Osteocyte (in vitro differentiated cells): ENCODE measurements around the gene DNER. TPM values are rescaled to one million over a fixed set of nuclear protein-coding genes. Genes with fewer than 3 reads are reported as not detected.

Source experiments
- DNase-seq: peaks from one replicate; pipeline ENCODE4 v3.0.0; 2021; ENCODE audit warnings: mixed read lengths; ENCODE audit not compliant: unreplicated experiment; ENCODE audit errors: extremely low spot score
- H3K27ac Mint-ChIP-seq: one replicate; pipeline ENCODE4 v1.8.0; 2021; ENCODE audit warnings: mild to moderate bottlenecking, mixed read lengths; ENCODE audit not compliant: unreplicated experiment
- H3K27me3 Mint-ChIP-seq: one replicate; pipeline ENCODE4 v1.8.0; 2021; ENCODE audit warnings: mixed read lengths; ENCODE audit not compliant: unreplicated experiment
- H3K36me3 Mint-ChIP-seq: one replicate; pipeline ENCODE4 v1.8.0; 2021; ENCODE audit warnings: mixed read lengths; ENCODE audit not compliant: unreplicated experiment
- H3K4me1 Mint-ChIP-seq: one replicate; pipeline ENCODE4 v1.8.0; 2021; ENCODE audit warnings: mixed read lengths; ENCODE audit not compliant: unreplicated experiment
- H3K4me3 Mint-ChIP-seq: one replicate; pipeline ENCODE4 v1.8.0; 2021; ENCODE audit warnings: mild to moderate bottlenecking, moderate library complexity, mixed read lengths; ENCODE audit not compliant: unreplicated experiment
- H3K9me3 Mint-ChIP-seq: one replicate; pipeline ENCODE4 v1.8.0; 2021; ENCODE audit warnings: mixed read lengths; ENCODE audit not compliant: unreplicated experiment
- total RNA-seq: library from RNA; stranded (reverse); gene quantifications from 2 replicates; pipeline ENCODE4 v1.2.1, GENCODE V29; 2021
- TF ChIP-seq, protein P1 (sequence below): fragments of 200-600 bp; sonication (generic); IDR thresholded peaks from 2 replicates; pipeline ENCODE4 v1.5.0; 2021; ENCODE audit warnings: antibody characterized with exemption, mild to moderate bottlenecking, moderate library complexity

DNER gene
- total RNA-seq, 1 donor from 2014 or later, result 0.19 TPM

DNA sequence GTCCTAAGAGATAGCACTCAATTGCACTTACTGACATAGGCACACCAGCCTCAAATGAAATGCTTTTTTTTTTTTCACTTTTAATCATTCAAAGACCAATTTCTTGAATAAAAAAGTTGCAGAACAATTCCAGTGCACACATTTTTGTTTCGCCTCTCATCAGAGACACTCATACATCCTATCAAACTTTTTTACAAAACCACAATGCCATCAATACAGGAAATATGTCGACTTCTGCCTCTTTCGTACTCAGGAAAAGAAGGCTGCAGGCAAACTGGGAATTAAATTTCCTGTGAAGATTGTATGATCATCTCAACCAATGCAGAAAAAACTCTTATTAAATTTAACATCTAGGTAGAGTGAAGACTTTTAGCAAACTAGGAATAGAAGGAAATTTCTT is 112.4 kb downstream of the DNER start:
- Mint-ChIP-seq H3K9me3 (no peaks in the 10 kb centered on the region), H3K27me3 (no peaks in the 10 kb centered on the region), H3K4me3 (no peak overlapping the region), H3K4me1 (no peaks in the 10 kb centered on the region), H3K36me3 (no peaks in the 10 kb centered on the region), H3K27ac (no peak overlapping the region)
- no peak for DNase-seq
- TF ChIP-seq, protein P1, sequence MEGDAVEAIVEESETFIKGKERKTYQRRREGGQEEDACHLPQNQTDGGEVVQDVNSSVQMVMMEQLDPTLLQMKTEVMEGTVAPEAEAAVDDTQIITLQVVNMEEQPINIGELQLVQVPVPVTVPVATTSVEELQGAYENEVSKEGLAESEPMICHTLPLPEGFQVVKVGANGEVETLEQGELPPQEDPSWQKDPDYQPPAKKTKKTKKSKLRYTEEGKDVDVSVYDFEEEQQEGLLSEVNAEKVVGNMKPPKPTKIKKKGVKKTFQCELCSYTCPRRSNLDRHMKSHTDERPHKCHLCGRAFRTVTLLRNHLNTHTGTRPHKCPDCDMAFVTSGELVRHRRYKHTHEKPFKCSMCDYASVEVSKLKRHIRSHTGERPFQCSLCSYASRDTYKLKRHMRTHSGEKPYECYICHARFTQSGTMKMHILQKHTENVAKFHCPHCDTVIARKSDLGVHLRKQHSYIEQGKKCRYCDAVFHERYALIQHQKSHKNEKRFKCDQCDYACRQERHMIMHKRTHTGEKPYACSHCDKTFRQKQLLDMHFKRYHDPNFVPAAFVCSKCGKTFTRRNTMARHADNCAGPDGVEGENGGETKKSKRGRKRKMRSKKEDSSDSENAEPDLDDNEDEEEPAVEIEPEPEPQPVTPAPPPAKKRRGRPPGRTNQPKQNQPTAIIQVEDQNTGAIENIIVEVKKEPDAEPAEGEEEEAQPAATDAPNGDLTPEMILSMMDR, result no peak

DNA sequence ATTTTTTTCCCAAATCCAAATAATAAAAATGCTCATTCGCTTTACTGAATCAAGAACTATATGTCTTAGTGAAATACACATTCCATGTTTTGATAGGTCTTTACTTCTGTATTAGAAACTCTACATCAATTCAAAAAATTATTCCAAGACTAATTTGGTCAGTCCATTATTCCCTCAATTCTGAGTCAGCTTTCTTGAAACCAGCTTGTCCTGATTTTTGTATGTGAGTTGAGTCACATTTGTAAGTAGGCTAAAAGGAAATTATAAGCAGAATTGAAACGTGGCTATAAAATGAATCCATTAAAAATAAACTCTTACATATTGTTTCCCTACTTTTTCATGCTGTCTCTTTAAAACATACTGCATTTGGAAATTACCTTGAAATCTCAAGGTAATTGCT is 113.0 kb downstream of the DNER start:
- Mint-ChIP-seq H3K4me3 (no peak overlapping the region), H3K27me3 (no peaks in the 10 kb centered on the region), H3K4me1 (no peaks in the 10 kb centered on the region), H3K27ac (no peak overlapping the region), H3K9me3 (no peaks in the 10 kb centered on the region), H3K36me3 (no peaks in the 10 kb centered on the region)
- no peak for DNase-seq
- TF ChIP-seq, protein P1, result no peak

DNA sequence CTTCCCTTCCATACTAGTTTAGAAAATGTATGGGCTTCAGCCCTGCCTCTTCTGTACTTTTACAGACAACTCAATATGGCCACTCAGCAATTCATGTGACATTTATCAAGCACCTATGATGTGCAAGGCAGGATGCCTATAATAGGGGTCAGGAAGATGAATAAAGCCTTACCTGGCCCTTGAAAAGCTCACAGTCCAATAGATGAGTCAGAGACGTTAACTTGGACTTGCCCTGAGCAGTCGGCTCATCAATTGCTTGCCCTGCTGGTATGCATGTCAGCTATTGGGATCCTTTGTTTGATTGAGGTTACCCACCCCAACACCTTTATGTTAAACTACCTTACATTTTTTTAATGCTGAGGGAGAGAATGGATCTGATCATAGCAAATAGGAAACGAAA is 116.1 kb downstream of the DNER start:
- no peaks in the 10 kb centered on the region for H3K9me3 Mint-ChIP-seq
- H3K27ac Mint-ChIP-seq, result no peak overlapping the region
- no peaks in the 10 kb centered on the region for H3K4me1 Mint-ChIP-seq
- H3K27me3 Mint-ChIP-seq, result no peaks in the 10 kb centered on the region
- TF ChIP-seq, protein P1, result no peak
- no peaks in the 10 kb centered on the region for H3K36me3 Mint-ChIP-seq
- DNase-seq, result no peak
- no peak overlapping the region for H3K4me3 Mint-ChIP-seq

DNA sequence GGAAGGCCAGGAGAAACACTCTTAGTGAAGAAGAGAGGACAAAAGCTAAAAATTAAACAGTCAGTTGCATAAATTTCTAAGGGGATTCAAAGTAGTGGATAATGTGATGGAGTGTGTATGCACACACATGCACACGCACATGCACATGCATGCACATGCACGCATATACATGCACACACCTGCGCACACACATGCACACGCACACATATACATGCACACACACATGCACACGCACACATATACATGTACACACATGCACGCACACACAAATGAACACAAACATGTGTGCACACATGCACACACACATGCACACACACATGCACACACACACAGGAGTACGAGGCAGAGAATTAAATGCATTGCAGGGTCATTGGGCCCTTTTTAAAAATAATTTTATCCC is 117.6 kb downstream of the DNER start:
- H3K9me3 Mint-ChIP-seq, result no peaks in the 10 kb centered on the region
- H3K4me1 Mint-ChIP-seq, result no peaks in the 10 kb centered on the region
- DNase-seq, result no peak
- no peak overlapping the region for H3K27ac Mint-ChIP-seq
- H3K27me3 Mint-ChIP-seq, result no peaks in the 10 kb centered on the region
- no peaks in the 10 kb centered on the region for H3K36me3 Mint-ChIP-seq
- TF ChIP-seq, protein P1, result no peak
- H3K4me3 Mint-ChIP-seq, result no peak overlapping the region

DNA sequence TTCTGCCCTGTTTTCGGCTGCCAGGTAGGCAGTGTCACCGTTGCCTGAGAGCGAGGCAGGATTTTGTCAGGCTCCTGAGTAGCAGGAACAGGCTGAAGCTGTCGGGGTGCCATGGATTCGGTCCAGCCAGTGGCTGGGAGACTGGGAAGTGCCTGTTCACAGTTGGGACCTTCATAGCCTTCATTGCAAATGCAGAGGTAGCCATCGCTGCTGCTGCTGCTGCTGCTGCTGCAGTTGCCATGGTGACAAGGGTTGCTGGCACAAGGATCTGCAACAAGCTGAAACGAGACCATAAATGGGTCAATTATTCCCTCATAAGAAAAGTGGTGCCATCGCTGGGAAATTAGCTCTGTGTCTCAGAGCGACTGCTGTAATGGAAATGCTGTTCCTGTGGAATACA is 122.7 kb downstream of the DNER start:
- peaks cover 4% of the 10 kb centered on the region for H3K4me1 Mint-ChIP-seq
- TF ChIP-seq, protein P1, result no peak
- H3K36me3 Mint-ChIP-seq, result no peaks in the 10 kb centered on the region
- H3K27me3 Mint-ChIP-seq, result peaks cover 8% of the 10 kb centered on the region
- DNase-seq, result no peak
- H3K27ac Mint-ChIP-seq, result no peak overlapping the region
- no peak overlapping the region for H3K4me3 Mint-ChIP-seq
- no peaks in the 10 kb centered on the region for H3K9me3 Mint-ChIP-seq
